ENCODE measurements around the gene PLAGL2. TPM values are rescaled to one million over a fixed set of nuclear protein-coding genes. Genes with fewer than 3 reads are reported as not detected.
A peak's percentile ranks its signal among the peaks of the same experiment; 100 is the strongest.

Gene PLAGL2
- total and polyA plus RNA-seq, 3 donors from 2014 or later, result 30.5 to 36.8 (median 33.5) TPM

- TF ChIP-seq POLR2A (IDR thresholded peaks at IDR 0.05) (no peak), CTCF (IDR thresholded peaks at IDR 0.05) (no peak)
- Histone ChIP-seq H3K27me3 (no peaks in the 10 kb centered on the region), H3K4me3 (no peak overlapping the region), H3K27ac (peak overlapping the region; percentile 64 to 78), H3K36me3 (ENCODE audit: low read depth, missing control alignments) (no peaks in the 10 kb centered on the region), H3K9me3 (no peaks in the 10 kb centered on the region), H3K4me1 (peaks cover 16% of the 10 kb centered on the region)
- intact Hi-C loops (cut with DNase I; ENCODE audit: low total_unique reads), result no loop called here
- 45 to 57% methylated on average over 19 to 21 of the region's 21 CpGs for WGBS, 2 donors
- DNase-seq, result peak; percentile 77
Measured at GRCh38 chr20:32164984-32165735, 42.4 kb downstream of the PLAGL2 start.

- H3K27me3 ChIP-seq, result no peaks in the 10 kb centered on the region
- 77 to 90% methylated on average over 5 of the region's 5 CpGs for WGBS, 2 donors
- intact Hi-C loops (cut with DNase I; ENCODE audit: low total_unique reads), result no loop called here
- H3K4me3 ChIP-seq, result no peak overlapping the region
- H3K9me3 ChIP-seq, result no peaks in the 10 kb centered on the region
- H3K36me3 ChIP-seq (ENCODE audit: low read depth, missing control alignments), result no peaks in the 10 kb centered on the region
- DNase-seq, result no peak
- no peak for TF ChIP-seq POLR2A (IDR thresholded peaks at IDR 0.05)
- no peak for TF ChIP-seq CTCF (IDR thresholded peaks at IDR 0.05)
- H3K27ac ChIP-seq, result no peak overlapping the region
- H3K4me1 ChIP-seq, result peaks cover 16% of the 10 kb centered on the region
Measured at GRCh38 chr20:32163951-32164350, 43.6 kb downstream of the PLAGL2 start.

GRCh38 chr20:32162351-32162750, 45.2 kb downstream of the PLAGL2 start:
- no peak overlapping the region for H3K4me3 ChIP-seq
- TF ChIP-seq POLR2A (IDR thresholded peaks at IDR 0.05) (no peak), CTCF (IDR thresholded peaks at IDR 0.05) (no peak)
- no peaks in the 10 kb centered on the region for H3K36me3 ChIP-seq (ENCODE audit: low read depth, missing control alignments)
- peaks cover 16% of the 10 kb centered on the region for H3K4me1 ChIP-seq
- no peak for DNase-seq
- no peaks in the 10 kb centered on the region for H3K9me3 ChIP-seq
- H3K27ac ChIP-seq, result no peak overlapping the region
- intact Hi-C loops (cut with DNase I; ENCODE audit: low total_unique reads), result no loop called here
- WGBS, 2 donors, result 52 to 88% methylated on average over 3 of the region's 3 CpGs
- no peaks in the 10 kb centered on the region for H3K27me3 ChIP-seq

- peaks cover 9% of the 10 kb centered on the region for H3K4me1 ChIP-seq
- intact Hi-C loops (cut with DNase I; ENCODE audit: low total_unique reads), result no loop called here
- TF ChIP-seq POLR2A (IDR thresholded peaks at IDR 0.05), result no peak
- no peak for TF ChIP-seq CTCF (IDR thresholded peaks at IDR 0.05)
- no peaks in the 10 kb centered on the region for H3K36me3 ChIP-seq (ENCODE audit: low read depth, missing control alignments)
- no peak overlapping the region for H3K4me3 ChIP-seq
- no peaks in the 10 kb centered on the region for H3K9me3 ChIP-seq
- 95 to 96% methylated on average over 5 of the region's 5 CpGs for WGBS, 2 donors
- no peaks in the 10 kb centered on the region for H3K27me3 ChIP-seq
- H3K27ac ChIP-seq, result no peak overlapping the region
- DNase-seq, result no peak
Measured at GRCh38 chr20:32160341-32160740, 47.2 kb downstream of the PLAGL2 start.

- Histone ChIP-seq H3K36me3 (ENCODE audit: low read depth, missing control alignments) (no peaks in the 10 kb centered on the region), H3K4me3 (no peak overlapping the region)
- intact Hi-C loops (cut with DNase I; ENCODE audit: low total_unique reads), result no loop called here
Measured at GRCh38 chr20:32159766-32160221, 47.7 kb downstream of the PLAGL2 start.

More at GRCh38 chr20:32159766-32160221, 47.7 kb downstream of the PLAGL2 start:
- TF ChIP-seq CTCF (IDR thresholded peaks at IDR 0.05), result no peak
- no peak for TF ChIP-seq POLR2A (IDR thresholded peaks at IDR 0.05)
- Histone ChIP-seq H3K27me3 (no peaks in the 10 kb centered on the region), H3K9me3 (no peaks in the 10 kb centered on the region), H3K4me1 (peaks cover 9% of the 10 kb centered on the region), H3K27ac (no peak overlapping the region)
- no peak for DNase-seq
- 69 to 93% methylated on average over 5 of the region's 5 CpGs for WGBS, 2 donors
